GM21825 (cell line): Measurements from ENCODE around the gene PDE7B.

Source experiments
- ATAC-seq: cut with Tn5 transposase; IDR thresholded peaks from one replicate; pipeline ENCODE4 v1.9.1; 2021; ENCODE audit warnings: mild to moderate bottlenecking, moderate library complexity; ENCODE audit not compliant: unreplicated experiment

Gene PDE7B

GRCh38 chr6:135922746-135923145 is 71.2 kb downstream of the PDE7B start:
- ATAC-seq = no peak

- no peak for ATAC-seq
These were observed 81.2 kb downstream of the PDE7B start for GRCh38 chr6:135932651-135933050.

DNA sequence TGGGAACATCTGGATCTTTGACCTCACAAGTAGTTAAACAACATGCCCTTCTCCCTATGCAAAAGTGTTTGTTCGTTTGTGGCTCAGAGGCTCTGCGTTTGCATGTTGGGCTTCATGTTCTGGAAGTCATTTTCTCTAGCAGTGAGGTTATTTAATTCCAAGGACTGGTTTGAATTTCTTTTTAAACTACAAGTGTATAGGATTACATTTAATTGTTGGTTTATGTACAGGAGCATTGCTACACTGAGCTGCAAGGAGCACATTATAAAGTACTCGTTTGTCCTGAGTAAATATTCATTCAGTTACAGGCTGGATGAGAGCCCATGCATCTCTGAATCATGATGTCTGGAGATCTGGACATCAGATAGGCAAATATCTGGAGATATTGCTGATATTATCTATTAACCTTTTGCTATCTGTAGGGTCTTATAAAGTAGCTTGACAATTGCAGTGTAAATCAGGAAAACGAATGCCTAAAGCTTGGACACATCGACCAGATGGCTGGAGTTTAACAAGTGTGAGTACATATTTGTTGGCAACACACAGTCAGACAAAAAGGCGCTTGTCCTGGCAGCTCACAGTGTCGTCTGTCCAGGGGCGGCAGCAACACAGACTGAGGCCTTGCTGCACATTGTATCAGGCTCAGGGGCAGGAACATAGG is 84.6 kb downstream of the PDE7B start:
- no peak for ATAC-seq

DNA sequence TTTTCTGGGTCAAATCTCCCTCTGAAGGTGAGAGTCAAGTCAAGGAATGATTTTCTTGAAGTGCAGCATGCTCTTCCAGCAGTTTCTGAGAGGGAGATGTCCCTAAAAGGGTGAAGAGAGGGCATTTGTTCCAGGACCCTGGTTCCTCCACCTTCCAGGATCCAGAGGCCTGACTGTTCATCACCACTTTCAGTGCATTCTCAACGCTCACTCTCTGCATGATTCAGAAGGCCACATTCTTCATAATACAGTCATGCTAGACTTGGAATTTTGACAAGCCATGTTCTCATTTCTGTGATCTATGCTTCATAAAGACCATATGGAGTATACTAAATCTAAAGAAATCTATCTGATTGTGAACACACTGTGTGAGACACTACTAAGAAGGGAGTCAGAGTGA is 85.1 kb downstream of the PDE7B start:
- no peak for ATAC-seq

DNA sequence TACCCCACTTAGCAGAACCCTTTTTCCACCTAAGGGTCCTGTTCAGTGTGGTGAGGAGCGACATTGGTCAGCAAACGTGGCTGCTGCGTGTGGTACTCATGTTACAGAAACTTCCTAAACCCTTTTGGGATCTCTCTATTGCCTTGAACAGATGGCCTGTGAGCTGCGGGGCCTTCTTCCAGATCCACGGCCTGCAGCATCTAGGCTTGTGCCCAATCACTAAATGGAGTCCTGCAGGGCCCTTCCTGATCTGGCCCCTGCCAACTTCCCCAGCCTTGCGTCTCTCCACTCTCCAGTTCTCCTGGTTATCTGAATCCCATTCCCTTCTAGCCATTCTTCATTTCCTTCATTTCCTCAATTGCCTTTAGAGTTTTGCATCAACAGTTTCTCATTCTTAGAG is 85.6 kb downstream of the PDE7B start:
- ATAC-seq = no peak

GRCh38 chr6:135938576-135939207 is 87.2 kb downstream of the PDE7B start:
- no peak for ATAC-seq

DNA sequence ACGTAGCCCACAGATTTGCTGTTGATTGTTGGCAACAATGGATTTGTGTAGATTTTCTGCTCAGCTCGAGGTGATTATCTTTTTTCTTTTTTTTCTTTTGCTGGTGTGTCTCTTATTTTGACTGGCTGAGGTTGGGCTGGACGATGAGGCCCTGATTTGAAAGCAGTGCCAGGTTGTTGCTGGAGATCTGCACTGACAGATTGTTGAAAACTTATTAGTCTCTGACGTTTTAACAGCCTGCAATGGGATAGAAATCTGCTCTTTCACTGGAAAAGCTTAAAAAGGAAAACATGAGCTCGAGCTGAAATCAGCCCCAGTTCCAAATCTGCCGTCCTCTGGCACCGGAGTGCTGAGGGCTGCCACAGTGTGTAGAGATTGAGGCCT is 87.7 kb downstream of the PDE7B start:
- ATAC-seq = no peak

GRCh38 chr6:135940616-135941167 is 89.2 kb downstream of the PDE7B start:
- no peak for ATAC-seq

- no peak for ATAC-seq
These were observed 89.9 kb downstream of the PDE7B start for GRCh38 chr6:135941275-135942025.

DNA sequence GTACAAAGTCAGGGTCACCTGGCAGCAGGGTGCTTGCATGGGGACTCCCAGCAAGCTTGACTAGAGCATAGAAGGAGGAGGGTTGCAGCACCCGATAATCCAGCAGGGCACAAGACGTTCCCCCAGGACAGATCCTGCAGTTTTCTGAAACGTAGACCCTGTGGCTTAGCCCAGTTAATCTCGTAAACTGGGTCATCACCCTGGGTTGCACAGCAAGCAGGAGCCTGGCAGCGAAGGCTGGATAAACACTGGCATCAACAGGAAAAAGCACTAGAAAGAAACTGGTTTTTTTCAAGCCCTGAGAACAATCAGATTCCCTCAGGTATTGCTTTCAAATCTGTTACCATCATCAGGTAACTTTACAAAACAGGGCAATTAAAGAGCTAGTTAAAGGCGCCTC is 92.6 kb downstream of the PDE7B start:
- no peak for ATAC-seq

DNA sequence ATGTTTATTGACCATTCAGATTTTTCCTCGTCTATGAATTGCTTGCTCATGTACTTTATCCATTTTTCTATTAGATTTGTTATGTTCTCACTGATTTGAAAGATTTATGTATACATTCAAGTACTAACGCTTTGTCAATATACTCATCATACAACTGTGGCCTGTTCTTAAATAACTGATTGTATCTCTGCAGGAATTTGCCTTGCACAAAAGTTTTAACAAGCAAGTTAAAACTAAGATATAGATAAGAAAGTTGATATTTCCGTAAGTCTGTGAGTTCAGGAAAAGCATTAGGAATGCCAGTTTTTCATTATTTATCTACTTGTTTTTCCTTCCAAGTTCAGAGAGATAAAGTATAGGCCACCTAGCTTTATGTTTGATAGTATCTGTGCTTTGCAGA is 95.2 kb downstream of the PDE7B start:
- no peak for ATAC-seq

GRCh38 chr6:135950669-135951068 is 99.2 kb downstream of the PDE7B start:
- ATAC-seq = no peak

- ATAC-seq = no peak
These were observed 99.7 kb downstream of the PDE7B start for GRCh38 chr6:135951169-135951568.

- ATAC-seq = no peak
These were observed 102.3 kb downstream of the PDE7B start for GRCh38 chr6:135953818-135954217.

DNA sequence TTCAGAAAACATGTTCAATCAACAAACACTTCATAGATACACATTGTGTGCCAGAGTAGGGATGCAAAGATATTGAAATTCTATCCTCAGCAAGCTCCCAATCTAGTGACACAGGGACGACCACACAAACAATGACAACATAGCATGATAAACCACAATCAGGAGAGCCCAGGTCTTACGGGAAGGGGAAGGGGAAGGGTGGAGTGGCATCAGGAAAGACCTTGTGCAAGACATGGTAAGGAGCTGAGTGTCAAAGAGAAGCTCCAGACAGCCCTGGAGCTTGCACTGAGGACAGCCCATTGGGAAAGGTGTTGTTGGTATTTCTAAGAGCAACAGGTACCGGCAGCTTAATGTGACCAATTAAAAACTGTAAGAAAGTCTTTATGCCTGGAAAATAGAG is 103.6 kb downstream of the PDE7B start:
- ATAC-seq = no peak

GRCh38 chr6:135962731-135963130 is 111.2 kb downstream of the PDE7B start:
- ATAC-seq = no peak

DNA sequence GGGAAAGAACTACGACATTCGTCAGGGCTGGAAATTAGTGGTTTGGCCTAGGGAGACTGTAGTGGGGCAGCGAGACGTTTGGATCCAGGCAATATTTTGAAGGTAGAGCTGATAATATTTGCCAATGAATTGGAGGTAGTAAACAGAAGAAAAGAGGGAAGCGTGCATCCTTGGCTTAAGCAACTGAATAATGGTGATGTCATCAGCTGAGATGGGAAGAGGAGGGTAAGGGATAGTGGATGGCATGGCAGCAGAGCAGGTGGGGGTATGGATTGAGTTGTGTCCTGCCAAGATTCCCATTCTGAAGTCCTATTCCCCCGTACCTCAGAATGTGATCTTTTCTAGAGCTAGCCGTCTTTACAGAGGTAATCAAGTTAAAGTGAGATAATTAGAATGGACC is 119.2 kb downstream of the PDE7B start:
- ATAC-seq = no peak

DNA sequence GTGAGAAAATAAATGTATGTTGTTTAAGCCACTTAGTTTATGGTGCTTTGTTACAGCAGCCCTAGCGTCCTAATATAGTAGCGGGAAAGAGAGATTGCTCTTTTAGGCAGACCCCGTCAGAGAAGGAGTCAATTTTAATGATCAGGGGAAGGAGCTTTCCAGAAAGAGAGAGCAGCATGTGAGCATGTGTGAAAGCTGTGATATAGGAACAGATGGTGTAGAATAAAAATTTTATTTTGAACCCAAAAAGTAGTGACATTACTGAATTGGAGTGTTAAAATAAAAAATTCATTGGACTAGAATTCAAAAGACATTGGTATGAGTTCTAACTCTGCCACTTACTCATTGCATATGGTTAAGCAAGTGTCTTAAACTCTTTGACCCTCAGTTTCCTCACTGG is 119.8 kb downstream of the PDE7B start:
- ATAC-seq = no peak

GRCh38 chr6:135972150-135972549 is 120.6 kb downstream of the PDE7B start:
- no peak for ATAC-seq

DNA sequence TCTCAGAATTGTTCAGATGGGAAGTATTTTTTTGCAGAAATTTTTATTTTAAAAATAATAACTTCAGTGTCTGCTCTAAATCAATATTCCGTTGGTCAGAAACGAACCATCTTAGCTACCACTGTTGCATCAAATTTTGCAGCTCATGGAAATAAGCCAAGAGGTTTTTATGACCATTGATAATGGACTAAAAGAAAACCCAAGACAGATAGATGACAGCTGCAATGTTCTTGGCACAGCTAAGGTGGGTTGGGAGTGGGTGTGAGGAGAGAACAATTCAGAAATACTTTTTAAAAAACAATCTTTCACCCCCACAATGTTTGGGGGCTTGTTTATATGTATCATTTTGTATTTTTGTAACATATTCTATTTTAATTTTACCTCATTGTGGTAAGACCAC is 121.1 kb downstream of the PDE7B start:
- no peak for ATAC-seq

DNA sequence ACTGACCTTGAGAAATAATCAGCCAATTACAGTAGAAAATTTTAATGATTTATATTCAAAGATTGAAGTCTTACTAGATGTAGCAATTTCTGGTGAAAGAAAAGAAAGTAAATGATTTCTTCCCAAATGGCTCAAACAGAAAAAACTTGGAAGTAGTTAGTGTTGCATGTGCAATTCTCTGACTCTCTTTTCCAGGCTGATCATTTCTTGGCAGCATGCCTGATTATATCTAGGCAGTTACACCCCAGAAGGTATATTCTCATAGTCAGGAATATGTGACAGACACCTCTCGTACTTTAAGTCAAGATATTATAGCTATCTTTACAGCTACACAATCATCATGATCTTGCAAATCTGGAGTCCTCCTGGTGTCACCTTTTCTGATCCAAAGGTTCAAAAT is 122.9 kb downstream of the PDE7B start:
- ATAC-seq = no peak

GRCh38 chr6:135976585-135976984 is 125.1 kb downstream of the PDE7B start:
- no peak for ATAC-seq
